K562 (cell line): ENCODE measurements around the gene CCDC50. TPM values are rescaled to one million over a fixed set of nuclear protein-coding genes. Genes with fewer than 3 reads are reported as not detected.

Experiments used
- ESRRA ChIP-seq: fragments of 450-650 bp; IDR thresholded peaks from 2 replicates; pipeline ENCODE4 v1.6.1; 2014; ENCODE audit warnings: low read depth, mild to moderate bottlenecking, moderate library complexity, borderline replicate concordance
- HDGF ChIP-seq: fragments of 450-650 bp; IDR thresholded peaks from 2 replicates; pipeline ENCODE4 v1.6.1; 2016
- RFX5 ChIP-seq: IDR thresholded peaks from 2 replicates; pipeline ENCODE4 v1.6.1; 2011; ENCODE audit warnings: low read depth, mild to moderate bottlenecking, improper control_type of control experiment, low read length
- SAFB2 ChIP-seq: fragments of 200-400 bp; formaldehyde crosslinking; IDR thresholded peaks from 2 replicates; pipeline ENCODE4 v1.6.1; 2018; ENCODE audit warnings: borderline replicate concordance, low read length, low read depth, moderate library complexity; ENCODE audit not compliant: severe bottlenecking
- ZFP36 ChIP-seq: fragments of 150-350 bp; IDR thresholded peaks from 2 replicates; pipeline ENCODE4 v1.6.1; 2018; ENCODE audit warnings: low read length, low read depth; ENCODE audit not compliant: partially characterized antibody
- ZSCAN29 ChIP-seq: fragments of 450-650 bp; IDR thresholded peaks from 2 replicates; pipeline ENCODE4 v1.6.1; 2017
- polyA plus RNA-seq, 8 experiments: library from polyadenylated mRNA; depleted of rRNA in 4 of 8; stranded (reverse) in 5 of 8; unstranded in 3 of 8; fragments of >200 nt; fragmentation: Nextera tagmentation in 2 of 8; fragmentation: Illumina TruSeq in 1 of 8; extraction: Ambion mirVana in 2 of 8; extraction: Trizol in 1 of 8; gene quantifications; 2 replicates each; pipeline versions ENCODE4 v1.2.1 to v1.2.3, GENCODE V29; 2011 to 2014; ENCODE audit warnings: inconsistent platforms in 1 of 8, missing spikeins in 1 of 8
- total RNA-seq, 7 experiments: library from RNA; depleted of rRNA in 6 of 7; stranded (reverse); fragments of >200 nt in 6 of 7; fragmentation: Illumina TruSeq in 2 of 7; extraction: Trizol in 2 of 7; gene quantifications; 2 replicates each; pipeline versions ENCODE4 v1.2.1 to v1.2.3, GENCODE V29; 2011 to 2021; ENCODE audit warnings: low replicate concordance in 1 of 7
- TF ChIP-seq, protein P1 (sequence below), 2 experiments: fragments of 450-650 bp; IDR thresholded peaks; 2 replicates each; pipeline ENCODE4 v1.6.1; 2016; ENCODE audit warnings: mild to moderate bottlenecking in 2 of 2, borderline replicate concordance in 1 of 2, low read depth in 1 of 2, moderate library complexity in 1 of 2
- TF ChIP-seq, protein P2 (sequence below): fragments of 250-450 bp; sonication (Bioruptor Pico); IDR thresholded peaks from 2 replicates; pipeline ENCODE4 v1.5.0; 2021

CCDC50 gene
- total and polyA plus RNA-seq, 9 of the 15 experiments (the other 6 are each of a cell fraction or from before 2014, with no cell fraction given) = 8.4 to 63.4 (median 40.4) TPM

DNA sequence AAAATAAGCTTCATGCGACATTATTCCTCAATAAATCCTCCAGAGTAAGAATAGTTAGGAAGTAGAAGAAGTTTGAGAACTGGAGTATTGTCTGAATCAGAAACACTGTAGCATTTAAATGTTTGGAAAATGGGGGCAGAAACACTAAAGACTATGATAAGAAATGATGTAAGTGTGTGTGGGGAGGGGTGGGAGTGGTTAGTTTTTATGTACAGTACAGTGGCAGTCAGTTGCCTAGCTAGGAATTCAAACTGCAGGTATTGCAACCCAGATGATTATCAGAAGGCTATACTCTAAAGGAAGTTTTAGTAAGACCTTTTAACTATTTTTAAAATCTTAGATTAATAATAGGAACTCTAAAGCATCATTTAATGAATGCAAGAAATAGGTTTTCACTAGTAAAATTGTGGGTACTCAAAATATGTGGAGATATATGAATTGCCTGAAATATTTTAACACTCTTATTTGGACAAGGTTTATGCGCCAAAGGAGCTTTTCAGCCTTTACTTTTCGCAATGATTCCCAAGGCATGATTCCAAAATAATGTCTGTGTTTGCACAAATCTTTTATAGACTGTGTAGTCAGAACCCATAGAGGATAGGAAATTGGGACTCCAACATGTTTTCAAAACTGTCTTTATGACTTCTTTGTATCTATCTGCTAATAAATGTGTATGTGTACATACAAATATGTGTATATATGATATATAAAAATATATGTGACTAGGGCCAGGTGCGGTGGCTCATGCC is 8.0 kb upstream of the CCDC50 start (continued):
- TF ChIP-seq, protein P1, sequence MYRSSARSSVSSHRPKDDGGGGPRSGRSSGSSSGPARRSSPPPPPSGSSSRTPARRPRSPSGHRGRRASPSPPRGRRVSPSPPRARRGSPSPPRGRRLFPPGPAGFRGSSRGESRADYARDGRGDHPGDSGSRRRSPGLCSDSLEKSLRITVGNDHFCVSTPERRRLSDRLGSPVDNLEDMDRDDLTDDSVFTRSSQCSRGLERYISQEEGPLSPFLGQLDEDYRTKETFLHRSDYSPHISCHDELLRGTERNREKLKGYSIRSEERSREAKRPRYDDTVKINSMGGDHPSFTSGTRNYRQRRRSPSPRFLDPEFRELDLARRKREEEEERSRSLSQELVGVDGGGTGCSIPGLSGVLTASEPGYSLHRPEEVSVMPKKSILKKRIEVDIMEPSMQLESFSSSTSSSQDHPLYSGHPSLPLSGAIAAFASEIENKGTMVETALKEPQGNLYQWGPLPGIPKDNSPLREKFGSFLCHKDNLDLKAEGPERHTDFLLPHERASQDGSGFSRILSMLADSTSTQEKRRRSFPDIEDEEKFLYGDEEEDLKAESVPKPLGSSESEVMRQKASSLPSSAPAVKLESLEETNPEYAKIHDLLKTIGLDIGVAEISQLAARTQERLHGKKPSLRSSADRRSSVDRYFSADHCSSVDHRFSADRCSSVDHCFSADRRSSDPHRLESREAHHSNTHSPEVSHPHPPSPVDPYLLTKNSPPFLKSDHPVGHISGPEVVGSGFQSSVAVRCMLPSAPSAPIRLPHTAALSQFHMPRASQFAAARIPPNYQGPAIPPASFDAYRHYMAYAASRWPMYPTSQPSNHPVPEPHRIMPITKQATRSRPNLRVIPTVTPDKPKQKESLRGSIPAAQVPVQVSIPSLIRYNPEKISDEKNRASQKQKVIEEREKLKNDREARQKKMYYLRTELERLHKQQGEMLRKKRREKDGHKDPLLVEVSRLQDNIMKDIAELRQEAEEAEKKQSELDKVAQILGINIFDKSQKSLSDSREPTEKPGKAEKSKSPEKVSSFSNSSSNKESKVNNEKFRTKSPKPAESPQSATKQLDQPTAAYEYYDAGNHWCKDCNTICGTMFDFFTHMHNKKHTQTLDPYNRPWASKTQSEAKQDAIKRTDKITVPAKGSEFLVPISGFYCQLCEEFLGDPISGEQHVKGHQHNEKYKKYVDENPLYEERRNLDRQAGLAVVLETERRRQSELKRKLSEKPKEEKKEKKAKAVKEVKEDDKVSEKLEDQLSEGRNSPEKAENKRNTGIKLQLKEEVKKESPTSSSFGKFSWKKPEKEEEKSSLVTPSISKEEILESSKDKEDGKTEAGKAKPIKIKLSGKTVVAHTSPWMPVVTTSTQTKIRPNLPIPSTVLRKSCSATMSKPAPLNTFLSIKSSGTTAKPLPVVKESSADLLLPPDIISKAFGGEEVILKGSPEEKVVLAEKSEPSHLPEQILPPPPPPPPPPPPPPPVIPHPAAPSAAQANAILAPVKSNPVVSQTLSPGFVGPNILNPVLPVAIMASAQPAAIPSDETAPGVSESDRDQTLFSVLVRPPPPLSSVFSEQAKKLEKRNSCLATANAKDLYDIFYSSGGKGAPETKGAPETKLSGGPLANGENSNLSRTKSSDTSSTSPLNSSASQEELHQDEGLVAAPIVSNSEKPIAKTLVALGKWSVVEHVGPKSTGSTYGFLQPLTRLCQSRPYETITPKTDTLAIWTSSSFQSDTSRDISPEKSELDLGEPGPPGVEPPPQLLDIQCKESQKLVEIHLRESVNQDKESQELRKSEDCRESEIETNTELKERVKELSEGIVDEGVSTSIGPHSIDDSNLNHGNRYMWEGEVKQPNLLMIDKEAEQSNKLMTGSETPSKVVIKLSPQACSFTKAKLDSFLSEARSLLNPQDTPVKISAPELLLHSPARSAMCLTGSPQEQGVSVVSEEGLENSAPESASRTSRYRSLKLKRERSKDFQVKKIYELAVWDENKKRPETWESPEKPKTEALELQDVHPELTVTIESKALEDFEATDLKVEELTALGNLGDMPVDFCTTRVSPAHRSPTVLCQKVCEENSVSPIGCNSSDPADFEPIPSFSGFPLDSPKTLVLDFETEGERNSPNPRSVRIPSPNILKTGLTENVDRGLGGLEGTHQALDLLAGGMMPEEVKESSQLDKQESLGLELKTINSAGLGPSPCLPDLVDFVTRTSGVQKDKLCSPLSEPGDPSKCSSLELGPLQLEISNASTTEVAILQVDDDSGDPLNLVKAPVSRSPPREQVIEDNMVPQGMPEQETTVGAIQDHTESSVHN (IDR thresholded peaks at IDR 0.05; ENCODE audit: borderline replicate concordance in 1 of 2, low read depth in 1 of 2) = no peak
- TF ChIP-seq, protein P2, sequence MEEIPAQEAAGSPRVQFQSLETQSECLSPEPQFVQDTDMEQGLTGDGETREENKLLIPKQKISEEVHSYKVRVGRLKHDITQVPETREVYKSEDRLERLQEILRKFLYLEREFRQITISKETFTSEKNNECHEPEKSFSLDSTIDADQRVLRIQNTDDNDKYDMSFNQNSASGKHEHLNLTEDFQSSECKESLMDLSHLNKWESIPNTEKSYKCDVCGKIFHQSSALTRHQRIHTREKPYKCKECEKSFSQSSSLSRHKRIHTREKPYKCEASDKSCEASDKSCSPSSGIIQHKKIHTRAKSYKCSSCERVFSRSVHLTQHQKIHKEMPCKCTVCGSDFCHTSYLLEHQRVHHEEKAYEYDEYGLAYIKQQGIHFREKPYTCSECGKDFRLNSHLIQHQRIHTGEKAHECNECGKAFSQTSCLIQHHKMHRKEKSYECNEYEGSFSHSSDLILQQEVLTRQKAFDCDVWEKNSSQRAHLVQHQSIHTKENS (CRISPR knock-in tag) = no peak
- no peak for TF ChIP-seq SAFB2
- TF ChIP-seq RFX5 = no peak
- no peak for TF ChIP-seq ZFP36
- TF ChIP-seq ESRRA = no peak
- no peak for TF ChIP-seq HDGF
- TF ChIP-seq ZSCAN29 = no peak
